Tibial artery (tissue), 4 donors: ENCODE measurements around the gene GBX1.
A peak's percentile ranks its signal among the peaks of the same experiment; 100 is the strongest.

Experiments used
- DNase-seq, 2 donors: peaks; one replicate each; pipeline ENCODE4 v3.0.0-alpha.2; 2019
- H3K27ac ChIP-seq, 2 donors: fragments of 200-600 bp; sonication (generic) in 1 of 2; 1 replicate in 1 of 2; 2 replicates in 1 of 2; pipeline ENCODE4 v1.5.1; 2018 to 2019; ENCODE audit warnings: mild to moderate bottlenecking in 1 of 2
- H3K27me3 ChIP-seq, 2 donors: fragments of 200-600 bp; sonication (generic) in 1 of 2; one replicate each; pipeline versions ENCODE4 v1.5.1 to v1.6.0; 2016 to 2019
- H3K36me3 ChIP-seq, 3 donors: fragments of 200-600 bp; sonication (generic) in 2 of 3; one replicate each; pipeline ENCODE4 v1.5.1; 2016 to 2019; ENCODE audit warnings: mild to moderate bottlenecking in 2 of 3
- H3K4me1 ChIP-seq, 4 donors: fragments of 200-600 bp; sonication (generic) in 2 of 4; 1 replicate in 3 of 4; 2 replicates in 1 of 4; pipeline ENCODE4 v1.5.1; 2016 to 2019
- H3K4me3 ChIP-seq, 2 donors: fragments of 200-600 bp; sonication (generic) in 1 of 2; 1 replicate in 1 of 2; 2 replicates in 1 of 2; pipeline ENCODE4 v1.5.1; 2018 to 2019; ENCODE audit warnings: mild to moderate bottlenecking in 2 of 2
- H3K9me3 ChIP-seq, 3 donors: fragments of 200-600 bp; sonication (generic) in 1 of 3; one replicate each; pipeline ENCODE4 v1.5.1; 2016 to 2019
- CTCF ChIP-seq, 2 experiments: fragments of 200-600 bp in 1 of 2; fragments of 450-650 bp in 1 of 2; IDR thresholded peaks; one replicate each; pipeline ENCODE4 v1.5.1; 2017 to 2019; ENCODE audit warnings: antibody characterized with exemption in 2 of 2, mild to moderate bottlenecking in 1 of 2, moderate library complexity in 1 of 2
- intact Hi-C: fragments of 100-400 bp; cut with DNase I; formaldehyde crosslinking; loops from one replicate; pipeline ENCODE4 v1.15.0; 2023; ENCODE audit warnings: low total_unique reads

The GBX1 gene

GRCh38 chr7:151168787-151169162, 1.3 kb upstream of the GBX1 start:
- Histone ChIP-seq H3K9me3 (no peaks in the 10 kb centered on the region), H3K4me3 (no peak overlapping the region), H3K27me3 (peaks cover 0 to 80% of the 10 kb centered on the region in 2 donors), H3K36me3 (no peaks in the 10 kb centered on the region), H3K4me1 (peaks cover 0 to 19% (median 18%) of the 10 kb centered on the region in 4 donors), H3K27ac (no peak overlapping the region)
- intact Hi-C loops, result no loop called here
- TF ChIP-seq CTCF (IDR thresholded peaks at IDR 0.05), result no peak
- DNase-seq, result no peak

- peak in 1 of 2 experiments; percentile 44 for TF ChIP-seq CTCF (IDR thresholded peaks at IDR 0.05)
- Histone ChIP-seq H3K4me1 (peaks cover 0 to 19% (median 18%) of the 10 kb centered on the region in 4 donors), H3K27ac (no peak overlapping the region), H3K9me3 (no peaks in the 10 kb centered on the region), H3K36me3 (no peaks in the 10 kb centered on the region), H3K4me3 (peak overlapping the region; percentile 31 to 44), H3K27me3 (peaks cover 0 to 78% of the 10 kb centered on the region in 2 donors)
- DNase-seq, result no peak
- intact Hi-C loops, result no loop called here
Observed at GRCh38 chr7:151168003-151168786, 701 bp upstream of the GBX1 start.

- no peaks in the 10 kb centered on the region for H3K36me3 ChIP-seq
- intact Hi-C loops, result no loop called here
- DNase-seq, result no peak
- H3K4me3 ChIP-seq, result peak overlapping the region; percentile 31 to 44
- no peak for TF ChIP-seq CTCF (IDR thresholded peaks at IDR 0.05)
- peaks cover 0 to 19% (median 18%) of the 10 kb centered on the region in 4 donors for H3K4me1 ChIP-seq
- H3K9me3 ChIP-seq, result no peaks in the 10 kb centered on the region
- H3K27me3 ChIP-seq, result peaks cover 0 to 80% of the 10 kb centered on the region in 2 donors
- H3K27ac ChIP-seq, result no peak overlapping the region
Observed at GRCh38 chr7:151166629-151167196, 781 bp downstream of the GBX1 start.

GRCh38 chr7:151161757-151162156, 5.7 kb downstream of the GBX1 start:
- DNase-seq, result no peak
- peaks cover 0 to 41% of the 10 kb centered on the region in 2 donors for H3K27me3 ChIP-seq
- intact Hi-C loops, result no loop called here
- H3K27ac ChIP-seq, result no peak overlapping the region
- H3K9me3 ChIP-seq, result no peaks in the 10 kb centered on the region
- H3K4me1 ChIP-seq, result peaks cover 0 to 3% (median 3%) of the 10 kb centered on the region in 4 donors
- no peak for TF ChIP-seq CTCF (IDR thresholded peaks at IDR 0.05)
- no peak overlapping the region for H3K4me3 ChIP-seq
- no peaks in the 10 kb centered on the region for H3K36me3 ChIP-seq

GRCh38 chr7:151157645-151158329, 9.7 kb downstream of the GBX1 start:
- intact Hi-C loops, result no loop called here
- Histone ChIP-seq H3K27ac (no peak overlapping the region), H3K4me3 (no peak overlapping the region), H3K4me1 (no peaks in the 10 kb centered on the region), H3K36me3 (no peaks in the 10 kb centered on the region), H3K9me3 (no peaks in the 10 kb centered on the region), H3K27me3 (peaks cover 0 to 19% of the 10 kb centered on the region in 2 donors)
- DNase-seq, result no peak
- no peak for TF ChIP-seq CTCF (IDR thresholded peaks at IDR 0.05)
